ENCODE measurements around the gene EHMT1.

Gene EHMT1

DNA sequence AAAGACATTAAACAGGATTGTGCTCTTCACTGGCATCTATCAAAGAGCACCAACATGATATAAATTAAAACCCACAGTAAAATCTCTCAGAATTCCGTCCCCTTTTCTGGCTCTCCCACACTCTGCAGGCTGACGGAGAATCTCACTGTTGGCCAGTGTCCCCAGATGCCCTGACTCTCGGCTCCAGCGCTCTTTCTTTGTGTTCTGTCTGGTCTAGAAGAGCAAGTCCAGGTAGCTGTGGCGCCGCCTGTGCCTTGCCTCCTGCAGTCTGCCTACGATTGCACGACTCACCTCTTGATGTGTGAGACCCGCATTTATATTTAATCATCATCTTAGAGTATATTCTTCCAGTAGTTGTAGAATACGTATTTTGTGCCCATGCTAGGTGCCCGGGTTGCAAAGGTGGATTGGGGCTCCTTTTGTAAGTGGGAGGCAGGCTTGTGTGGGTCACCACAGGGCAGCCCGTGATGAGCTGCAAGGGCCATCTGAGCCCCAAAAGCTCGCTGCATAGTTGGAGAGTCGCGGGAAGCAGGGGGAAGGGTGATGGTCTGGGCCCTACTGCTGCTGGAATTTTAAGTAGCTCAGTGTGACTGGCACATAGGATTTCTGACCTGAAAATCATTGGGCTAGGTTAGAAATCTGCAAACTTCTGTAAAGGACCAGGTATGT is 55.6 kb downstream of the EHMT1 start:
- DNase-seq (ENCODE audit: low spot score): no peak

GRCh38 chr9:137674976-137675320 is 56.1 kb downstream of the EHMT1 start:
- DNase-seq (ENCODE audit: low spot score): no peak

DNA sequence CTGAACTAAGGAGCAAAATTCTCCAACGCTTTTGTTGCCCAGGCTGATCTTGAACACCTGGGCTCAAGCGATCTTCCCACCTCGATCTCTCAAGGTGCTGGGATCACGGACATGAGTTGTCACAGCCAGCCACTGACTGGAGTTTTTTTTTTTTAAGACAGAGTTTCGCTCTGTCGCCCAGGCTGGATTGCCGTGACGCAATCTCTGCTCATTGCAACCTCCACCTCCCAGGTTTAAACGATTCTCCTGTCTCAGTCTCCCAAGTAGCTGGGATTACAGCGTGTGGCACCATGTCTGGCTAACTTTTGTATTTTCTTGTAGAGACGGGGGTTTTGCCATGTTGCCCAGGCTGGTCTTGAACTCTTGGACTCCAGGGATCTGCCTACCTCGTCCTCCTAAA is 58.2 kb downstream of the EHMT1 start:
- no peak for DNase-seq (ENCODE audit: low spot score)

GRCh38 chr9:137678202-137678601 is 59.4 kb downstream of the EHMT1 start:
- DNase-seq (ENCODE audit: low spot score): no peak

DNA sequence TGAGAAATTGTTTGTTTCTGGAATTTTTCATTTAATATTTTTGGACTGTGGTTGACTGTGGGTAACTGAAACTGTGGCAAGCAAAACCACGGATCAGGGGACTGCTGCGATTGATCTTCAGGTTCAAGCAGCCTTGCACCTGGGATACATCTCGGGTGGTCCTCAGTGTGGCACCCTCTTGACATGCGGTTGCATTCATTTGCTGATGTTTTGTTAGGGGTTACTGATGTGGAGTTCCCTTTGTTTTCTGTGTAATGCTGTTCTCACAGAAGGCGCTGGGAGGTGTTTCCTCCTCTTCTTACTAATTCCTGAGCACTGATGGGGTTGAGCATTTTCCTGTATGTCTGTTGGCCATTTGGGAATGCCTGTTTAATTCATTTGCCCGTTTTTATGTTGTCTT is 60.4 kb downstream of the EHMT1 start:
- DNase-seq (ENCODE audit: low spot score): no peak

- DNase-seq (ENCODE audit: low spot score): no peak
Observed at GRCh38 chr9:137679695-137680305, 61.0 kb downstream of the EHMT1 start.

GRCh38 chr9:137680444-137681358 is 61.9 kb downstream of the EHMT1 start:
- DNase-seq (ENCODE audit: low spot score): no peak

DNA sequence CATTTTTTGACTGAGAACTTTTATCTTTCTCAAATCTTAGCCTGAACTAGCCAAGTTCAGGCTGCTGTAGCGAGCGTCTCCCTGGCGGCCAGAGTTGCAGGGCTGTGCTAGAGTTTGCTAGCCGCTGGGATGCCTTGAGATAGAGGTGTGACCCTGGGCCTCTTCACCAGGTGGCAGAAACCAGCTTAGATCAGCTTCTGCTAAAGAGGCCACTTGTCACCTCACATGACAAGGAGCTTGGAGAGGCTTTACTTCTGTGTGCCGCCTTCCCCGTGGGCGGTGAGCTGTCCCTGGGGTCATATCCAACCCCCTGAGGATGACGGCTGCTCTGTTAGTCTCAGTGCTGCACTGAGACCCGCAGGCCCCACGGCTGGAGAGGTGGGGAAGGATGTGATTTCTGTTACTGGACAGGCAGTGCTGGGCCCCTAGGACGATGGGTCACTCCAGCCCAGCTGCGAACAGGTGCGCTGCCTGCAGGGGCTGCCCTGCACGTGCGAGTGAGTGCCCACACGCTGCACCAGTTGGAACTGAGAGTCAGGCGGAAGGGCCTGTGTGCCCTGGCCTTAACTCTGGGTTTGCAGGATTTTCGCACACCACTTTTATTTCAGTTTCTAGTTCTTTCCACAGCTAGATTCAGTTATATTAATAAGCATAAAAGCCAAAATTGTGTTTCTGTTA is 63.8 kb downstream of the EHMT1 start:
- no peak for DNase-seq (ENCODE audit: low spot score)

GRCh38 chr9:137683262-137683864 is 64.6 kb downstream of the EHMT1 start:
- no peak for DNase-seq (ENCODE audit: low spot score)

DNA sequence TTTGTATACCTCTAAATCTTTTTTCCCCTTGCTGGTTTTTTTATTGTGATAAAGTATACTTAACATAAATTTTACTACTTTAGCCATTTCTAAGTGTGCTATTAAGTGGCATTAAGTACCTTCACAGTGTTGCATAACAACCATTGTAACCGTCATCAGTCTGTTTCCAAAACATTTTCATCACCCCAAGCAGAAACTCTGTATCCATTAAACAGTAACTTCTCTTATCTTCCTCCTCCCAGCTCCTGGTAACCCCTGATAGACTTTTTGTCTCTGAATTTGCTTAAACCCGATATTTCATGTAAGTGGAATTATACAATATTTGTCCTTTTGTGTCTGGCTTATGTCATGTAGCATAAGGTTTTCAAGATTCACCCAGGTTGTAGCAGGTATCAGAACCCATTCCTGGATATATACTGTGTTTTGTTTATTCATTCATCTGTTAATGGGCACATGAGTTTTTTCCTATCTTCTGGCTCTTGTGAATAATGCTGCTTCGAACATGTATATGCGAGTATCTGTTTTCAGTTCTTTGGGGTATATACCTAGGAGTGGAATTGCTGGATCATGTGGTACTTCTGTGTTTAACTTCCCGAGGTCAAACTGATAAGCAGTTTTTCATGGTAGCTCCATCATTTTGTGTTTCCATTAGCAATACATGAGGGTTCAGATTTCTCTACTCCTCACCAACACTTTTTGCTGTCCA is 66.4 kb downstream of the EHMT1 start:
- no peak for DNase-seq (ENCODE audit: low spot score)

DNA sequence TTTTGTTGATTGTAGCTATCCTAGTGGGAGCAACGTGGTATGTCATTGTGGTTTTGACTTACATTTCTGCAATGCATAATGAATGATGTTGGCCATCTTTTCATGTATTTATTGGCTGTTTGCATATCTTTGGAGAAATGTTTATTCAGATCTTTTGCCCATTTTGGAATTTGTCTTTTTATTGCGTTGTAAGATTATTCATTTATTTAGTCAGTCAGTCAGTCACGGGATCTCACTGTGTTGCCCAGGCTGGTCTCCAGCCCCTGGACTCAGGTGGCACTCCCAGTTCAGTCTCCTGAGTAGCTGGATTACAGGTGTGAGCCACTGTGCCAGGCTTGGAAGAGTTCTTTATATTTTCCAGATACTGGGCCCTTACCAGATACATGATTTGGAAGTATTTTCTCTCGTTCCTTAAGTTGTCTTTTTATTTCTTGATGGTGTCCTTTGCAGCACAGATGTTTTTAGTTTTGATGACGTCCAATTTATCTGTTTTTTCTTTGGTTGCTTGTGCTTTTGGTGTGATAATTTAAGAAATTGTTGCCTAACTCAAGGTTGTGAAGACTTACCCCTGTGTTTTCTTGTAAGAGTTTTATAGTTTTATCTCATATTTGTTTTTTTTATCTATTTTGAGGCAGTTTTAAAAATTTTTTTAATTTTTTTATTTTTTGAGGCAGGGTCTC is 67.1 kb downstream of the EHMT1 start:
- no peak for DNase-seq (ENCODE audit: low spot score)

- DNase-seq (ENCODE audit: low spot score): no peak
Observed at GRCh38 chr9:137688261-137688660, 69.5 kb downstream of the EHMT1 start.

GRCh38 chr9:137688725-137689124 is 69.9 kb downstream of the EHMT1 start:
- DNase-seq (ENCODE audit: low spot score): no peak

- DNase-seq (ENCODE audit: low spot score): no peak
Observed at GRCh38 chr9:137689745-137690529, 71.1 kb downstream of the EHMT1 start.

GRCh38 chr9:137690930-137691645 is 72.3 kb downstream of the EHMT1 start:
- no peak for DNase-seq (ENCODE audit: low spot score)

- no peak for DNase-seq (ENCODE audit: low spot score)
Observed at GRCh38 chr9:137691646-137692351, 73.0 kb downstream of the EHMT1 start.

GRCh38 chr9:137694236-137694959 is 75.6 kb downstream of the EHMT1 start:
- no peak for DNase-seq (ENCODE audit: low spot score)

Measured in putamen (tissue), 1 donor.